ENCODE results near the gene STRADB. TPM values are rescaled to one million over a fixed set of nuclear protein-coding genes. Genes with fewer than 3 reads are reported as not detected.
A peak's percentile ranks its signal among the peaks of the same experiment; 100 is the strongest.

Gene STRADB, protein sequence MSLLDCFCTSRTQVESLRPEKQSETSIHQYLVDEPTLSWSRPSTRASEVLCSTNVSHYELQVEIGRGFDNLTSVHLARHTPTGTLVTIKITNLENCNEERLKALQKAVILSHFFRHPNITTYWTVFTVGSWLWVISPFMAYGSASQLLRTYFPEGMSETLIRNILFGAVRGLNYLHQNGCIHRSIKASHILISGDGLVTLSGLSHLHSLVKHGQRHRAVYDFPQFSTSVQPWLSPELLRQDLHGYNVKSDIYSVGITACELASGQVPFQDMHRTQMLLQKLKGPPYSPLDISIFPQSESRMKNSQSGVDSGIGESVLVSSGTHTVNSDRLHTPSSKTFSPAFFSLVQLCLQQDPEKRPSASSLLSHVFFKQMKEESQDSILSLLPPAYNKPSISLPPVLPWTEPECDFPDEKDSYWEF
- total RNA-seq (16.6 and 16.8 TPM in 2 replicates), polyA plus RNA-seq (5.3 and 6.9 TPM in 2 replicates), polyA minus RNA-seq (11.3 and 17.7 TPM in 2 replicates), Bru-seq, nascent RNA (percentile 57 among the genes with signal in this experiment), BruChase-seq, experiment 1, labeled RNA remaining after a 6-hour chase (percentile 58 among the genes with signal in this experiment), BruChase-seq, experiment 2, labeled RNA remaining after a 2-hour chase (percentile 53 among the genes with signal in this experiment)
- 6.9 and 7.2 TPM in 2 replicates for polyA plus RNA-seq (2011; cell fraction: cytosol; rRNA removed)
- polyA plus RNA-seq (2011; cell fraction: nucleus; rRNA removed) = 10.5 and 11.7 TPM in 2 replicates
- polyA plus RNA-seq (2012) = 12.9 and 15.6 TPM in 2 replicates
- 8.4 TPM for polyA minus RNA-seq (2011; cell fraction: cytosol; rRNA and poly(A)+ RNA removed)
- 4.3 and 8.0 TPM in 2 replicates for polyA minus RNA-seq (2011; cell fraction: nucleus; rRNA and poly(A)+ RNA removed)
- long read RNA-seq, transcript STRADB-201 (12 exons, 2,293 nt) = major isoform, 49 of 71 reads
- long read RNA-seq, partial matches to known transcripts = 5 of 71 reads
- long read RNA-seq, other reads (novel, unspliced or antisense) = 16 of 71 reads

GRCh38 chr2:201451292-201452057 lies at the start of gene STRADB, which contains the start of gene TRAK2:
Gene STRADB (plus strand): TSS chr2:201451740. CDS start chr2:201454841, 3,101 bp downstream.
Gene TRAK2 (minus strand): TSS chr2:201451458. CDS start chr2:201420507, 30,951 bp downstream.
- Histone ChIP-seq H3K9me1 (replicated peaks; ENCODE audit: control insufficient read depth, extremely low read depth, insufficient read depth, low read length) (no peaks in the 10 kb centered on the region), H3K27me3 (ENCODE audit: control insufficient read depth in 2 of 2, insufficient read depth in 2 of 2, low read length in 2 of 2) (no peaks in the 10 kb centered on the region), H3K4me1 (ENCODE audit: control insufficient read depth, extremely low read depth, insufficient read depth, low read length) (peaks cover 7% of the 10 kb centered on the region), H3K9ac (replicated peaks; ENCODE audit: extremely low read depth, insufficient read depth, low read length) (peak within 1 kb of the TSS; percentile 71), H3K4me2 (ENCODE audit: insufficient read depth, low read length) (peak within 1 kb of the TSS; percentile 86), H3K4me3 (replicated peaks in 1 of 3; ENCODE audit: insufficient read depth in 1 of 3, low read depth in 1 of 3, low read length in 3 of 3) (peak within 1 kb of the TSS; percentile 86 to 91 (median 90)), H3K9me3 (replicated peaks; ENCODE audit: control insufficient read depth, insufficient read depth, low read length) (no peaks in the 10 kb centered on the region), H2AFZ (ENCODE audit: low read depth, low read length) (peak within 1 kb of the TSS; percentile 88), H3K27ac (ENCODE audit: insufficient read depth, low read depth, low read length) (peak within 1 kb of the TSS; percentile 62), H4K20me1 (replicated peaks; ENCODE audit: control insufficient read depth, extremely low read depth, insufficient read depth, low read length) (no peaks in the 10 kb centered on the region), H3K36me3 (ENCODE audit: control insufficient read depth in 2 of 2, extremely low read depth in 1 of 2, insufficient read depth in 2 of 2, low read length in 2 of 2) (no peaks in the 10 kb centered on the region), H3K79me2 (ENCODE audit: control insufficient read depth, insufficient read depth, low read length) (peaks cover 14% of the 10 kb centered on the region)
- CTCF ChIA-PET = interaction anchor here (0.6 to 2.7 kb wide), 20 partner anchors 10 to 727 kb away, joined by 3 to 21 read pairs (median 4); partner anchors contain the start of gene CASP10
- DNase-seq (ENCODE audit: low read depth, low spot score) (peak; percentile 95), FAIRE-seq (peak; percentile 88)
- intact Hi-C loops (cut with micrococcal nuclease) = loop anchor here (1.0 to 5.0 kb wide), 11 partner anchors 19 to 329 kb away; partner anchors contain the start of genes ALS2, MPP4 and TMEM237
- dilution Hi-C loops (cut with MboI; ENCODE audit: extremely low pct_ligation_motif_present, low sequenced_read_pairs) = no loop called here
- BruUV-seq (replicated peaks) = no TSS peak
- POLR2A ChIA-PET = interaction anchor here (0.5 to 1.0 kb wide), 3 partner anchors 183 to 526 kb away, joined by 3 read pairs; no protein-coding TSS in a partner anchor
- TF ChIP-seq MYC (IDR thresholded peaks at IDR 0.05; ENCODE audit: low read depth, low read length) = no peak
- TF ChIP-seq, protein P1, sequence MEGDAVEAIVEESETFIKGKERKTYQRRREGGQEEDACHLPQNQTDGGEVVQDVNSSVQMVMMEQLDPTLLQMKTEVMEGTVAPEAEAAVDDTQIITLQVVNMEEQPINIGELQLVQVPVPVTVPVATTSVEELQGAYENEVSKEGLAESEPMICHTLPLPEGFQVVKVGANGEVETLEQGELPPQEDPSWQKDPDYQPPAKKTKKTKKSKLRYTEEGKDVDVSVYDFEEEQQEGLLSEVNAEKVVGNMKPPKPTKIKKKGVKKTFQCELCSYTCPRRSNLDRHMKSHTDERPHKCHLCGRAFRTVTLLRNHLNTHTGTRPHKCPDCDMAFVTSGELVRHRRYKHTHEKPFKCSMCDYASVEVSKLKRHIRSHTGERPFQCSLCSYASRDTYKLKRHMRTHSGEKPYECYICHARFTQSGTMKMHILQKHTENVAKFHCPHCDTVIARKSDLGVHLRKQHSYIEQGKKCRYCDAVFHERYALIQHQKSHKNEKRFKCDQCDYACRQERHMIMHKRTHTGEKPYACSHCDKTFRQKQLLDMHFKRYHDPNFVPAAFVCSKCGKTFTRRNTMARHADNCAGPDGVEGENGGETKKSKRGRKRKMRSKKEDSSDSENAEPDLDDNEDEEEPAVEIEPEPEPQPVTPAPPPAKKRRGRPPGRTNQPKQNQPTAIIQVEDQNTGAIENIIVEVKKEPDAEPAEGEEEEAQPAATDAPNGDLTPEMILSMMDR (IDR thresholded peaks at IDR 0.05; ENCODE audit: extremely low read depth in 1 of 2, insufficient read depth in 1 of 2, low read depth in 1 of 2, low read length in 2 of 2) = peak in 1 of 2 donors; percentile 47
- TF ChIP-seq POLR2AphosphoS5 (IDR thresholded peaks at IDR 0.05; ENCODE audit: insufficient read depth, low read depth, low read length) = peak; percentile 78
- TF ChIP-seq POLR2A (IDR thresholded peaks at IDR 0.05; ENCODE audit: low read depth, low read length) = peak; percentile 85
- no peak for TF ChIP-seq FOS (IDR thresholded peaks at IDR 0.05; ENCODE audit: borderline replicate concordance, insufficient read depth, low read length)

Data from endothelial cell of umbilical vein (primary cell).